Right lobe of liver (tissue), 4 donors: ENCODE data around the gene PPFIBP1.

ENCODE experiments used
- CTCF ChIP-seq, 4 donors: fragments of 200-600 bp in 3 of 4; fragments of 450-650 bp in 1 of 4; IDR thresholded peaks; one replicate each; pipeline versions ENCODE4 v1.5.1 to v1.8.0; 2016 to 2022; ENCODE audit warnings: antibody characterized with exemption in 4 of 4, mild to moderate bottlenecking in 2 of 4
- POLR2A ChIP-seq: fragments of 450-650 bp; IDR thresholded peaks from one replicate; pipeline ENCODE4 v1.6.1; 2017; ENCODE audit warnings: antibody characterized with exemption, mild to moderate bottlenecking
- donor health status: DM: no; HTN: no; CAD: no.
- donor health status: DM: no; HTN: no; CAD: no.
- donor health status: DM: no; HTN: yes; CAD: no.

- TF ChIP-seq CTCF (IDR thresholded peaks at IDR 0.05) (no peak), POLR2A (no peak)
Observed at GRCh38 chr12:27577688-27578087, 53.7 kb downstream of the PPFIBP1 start.
